Hepatocyte (in vitro differentiated cells): Measurements from ENCODE around the gene CYTH1.

Experiments
- EZH2phosphoT487 ChIP-seq: fragments of 200-600 bp; sonication (generic); IDR thresholded peaks from one replicate; pipeline ENCODE4 v1.6.1; 2018; ENCODE audit warnings: antibody characterized with exemption, mild to moderate bottlenecking, low read depth, moderate library complexity; ENCODE audit not compliant: unreplicated experiment, severe bottlenecking
- TF ChIP-seq, protein P1 (sequence below): fragments of 200-600 bp; sonication (generic); IDR thresholded peaks from 2 replicates; pipeline ENCODE4 v1.5.1; 2016; ENCODE audit warnings: antibody characterized with exemption, mild to moderate bottlenecking; ENCODE audit not compliant: poor library complexity

GRCh38 chr17:78679495-78680395, 102.3 kb downstream of the CYTH1 start:
- no peak for TF ChIP-seq EZH2phosphoT487
- TF ChIP-seq, protein P1, sequence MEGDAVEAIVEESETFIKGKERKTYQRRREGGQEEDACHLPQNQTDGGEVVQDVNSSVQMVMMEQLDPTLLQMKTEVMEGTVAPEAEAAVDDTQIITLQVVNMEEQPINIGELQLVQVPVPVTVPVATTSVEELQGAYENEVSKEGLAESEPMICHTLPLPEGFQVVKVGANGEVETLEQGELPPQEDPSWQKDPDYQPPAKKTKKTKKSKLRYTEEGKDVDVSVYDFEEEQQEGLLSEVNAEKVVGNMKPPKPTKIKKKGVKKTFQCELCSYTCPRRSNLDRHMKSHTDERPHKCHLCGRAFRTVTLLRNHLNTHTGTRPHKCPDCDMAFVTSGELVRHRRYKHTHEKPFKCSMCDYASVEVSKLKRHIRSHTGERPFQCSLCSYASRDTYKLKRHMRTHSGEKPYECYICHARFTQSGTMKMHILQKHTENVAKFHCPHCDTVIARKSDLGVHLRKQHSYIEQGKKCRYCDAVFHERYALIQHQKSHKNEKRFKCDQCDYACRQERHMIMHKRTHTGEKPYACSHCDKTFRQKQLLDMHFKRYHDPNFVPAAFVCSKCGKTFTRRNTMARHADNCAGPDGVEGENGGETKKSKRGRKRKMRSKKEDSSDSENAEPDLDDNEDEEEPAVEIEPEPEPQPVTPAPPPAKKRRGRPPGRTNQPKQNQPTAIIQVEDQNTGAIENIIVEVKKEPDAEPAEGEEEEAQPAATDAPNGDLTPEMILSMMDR: no peak
